Limb (tissue), 2 donors: ENCODE data around the gene CARS1.

Source experiments
- DNase-seq, 2 donors: peaks; one replicate each; pipeline ENCODE4 v3.0.0-alpha.2; 2016; ENCODE audit errors: extremely low spot score in 2 of 2

Gene CARS1

DNA sequence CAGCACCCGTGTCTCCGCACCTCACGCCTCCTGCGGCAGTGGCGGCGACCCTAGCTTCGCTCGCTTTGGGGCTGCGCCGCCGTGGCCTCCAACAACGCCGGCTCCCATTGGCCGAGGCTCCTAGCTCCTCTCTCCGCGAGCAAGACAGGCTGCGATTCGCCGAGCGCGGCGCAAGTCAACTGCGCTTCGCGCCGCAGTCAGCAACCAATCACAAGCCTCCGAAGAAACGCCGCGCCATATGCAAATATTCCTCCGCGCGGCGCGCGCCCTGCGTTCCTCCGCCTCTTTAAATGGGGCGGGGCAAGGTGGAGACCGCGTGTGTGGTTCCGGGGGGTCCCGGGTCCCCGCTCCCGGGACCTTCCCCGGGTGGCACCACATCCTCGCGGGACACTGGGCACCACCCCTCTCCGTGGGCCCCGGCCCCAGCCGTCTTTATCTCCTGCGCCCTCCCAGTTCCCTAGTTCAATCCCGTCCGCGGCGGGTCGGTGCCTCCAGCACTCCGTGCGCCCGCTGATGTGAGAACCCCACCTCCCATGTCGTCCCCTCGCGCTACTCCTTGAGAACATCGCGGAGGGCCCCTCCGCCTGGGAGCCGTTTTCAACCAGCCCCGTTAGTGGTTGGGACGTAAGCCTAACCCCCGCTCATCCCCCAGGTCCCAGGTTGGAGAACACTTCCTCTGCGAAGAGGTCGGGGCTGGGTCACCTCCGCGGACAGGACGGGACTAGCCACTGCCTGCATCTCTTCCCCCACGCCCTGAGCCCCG, 64.8 kb downstream of the CARS1 start, which contains the start of gene NAP1L4:
Gene NAP1L4, minus strand, starts transcription at position 96 of the 763 bp plus-strand sequence. CDS start 13,109 bp downstream, outside the sequence.
- DNase-seq, result peak; percentile 97

DNA sequence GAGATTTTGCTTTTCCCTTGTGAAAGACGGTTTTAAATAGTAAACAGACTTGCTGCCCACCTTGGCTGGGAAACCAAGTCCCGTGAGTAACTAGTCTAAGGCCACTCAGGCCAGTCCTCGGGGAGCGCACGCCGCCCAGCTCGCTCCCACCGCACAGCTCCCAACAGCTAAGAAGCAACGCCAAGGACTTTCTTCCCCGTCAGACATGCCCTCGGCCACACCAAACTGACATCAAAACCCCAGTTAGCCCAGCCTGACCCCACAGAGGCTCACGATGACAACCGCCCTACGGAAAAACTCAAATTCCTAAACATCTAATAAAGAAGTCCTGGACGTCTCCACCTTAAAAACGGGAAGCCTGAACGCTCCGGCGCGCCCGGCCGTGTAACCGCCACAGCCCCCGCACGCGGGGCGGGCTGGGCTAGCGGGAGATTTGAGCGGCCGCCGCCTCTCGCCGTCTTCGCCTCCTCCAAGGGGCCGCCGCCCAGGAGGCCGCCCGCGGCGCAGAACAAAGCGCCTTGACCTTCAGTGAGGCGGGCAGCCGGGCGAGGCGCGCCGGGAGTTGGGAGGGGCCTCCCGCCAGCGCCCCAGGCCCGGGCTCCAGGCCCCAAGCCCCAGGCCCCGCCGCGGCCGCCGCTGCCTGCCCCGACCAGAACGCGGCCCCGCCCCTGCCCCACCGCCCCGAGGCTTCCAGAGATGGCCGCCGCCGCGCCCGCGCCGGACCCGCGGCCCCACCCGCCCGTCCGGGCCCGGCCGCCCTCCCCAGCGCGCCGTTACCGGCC, 65.6 kb downstream of the CARS1 start:
- DNase-seq, result peak in 1 of 2 donors; percentile 18

DNA sequence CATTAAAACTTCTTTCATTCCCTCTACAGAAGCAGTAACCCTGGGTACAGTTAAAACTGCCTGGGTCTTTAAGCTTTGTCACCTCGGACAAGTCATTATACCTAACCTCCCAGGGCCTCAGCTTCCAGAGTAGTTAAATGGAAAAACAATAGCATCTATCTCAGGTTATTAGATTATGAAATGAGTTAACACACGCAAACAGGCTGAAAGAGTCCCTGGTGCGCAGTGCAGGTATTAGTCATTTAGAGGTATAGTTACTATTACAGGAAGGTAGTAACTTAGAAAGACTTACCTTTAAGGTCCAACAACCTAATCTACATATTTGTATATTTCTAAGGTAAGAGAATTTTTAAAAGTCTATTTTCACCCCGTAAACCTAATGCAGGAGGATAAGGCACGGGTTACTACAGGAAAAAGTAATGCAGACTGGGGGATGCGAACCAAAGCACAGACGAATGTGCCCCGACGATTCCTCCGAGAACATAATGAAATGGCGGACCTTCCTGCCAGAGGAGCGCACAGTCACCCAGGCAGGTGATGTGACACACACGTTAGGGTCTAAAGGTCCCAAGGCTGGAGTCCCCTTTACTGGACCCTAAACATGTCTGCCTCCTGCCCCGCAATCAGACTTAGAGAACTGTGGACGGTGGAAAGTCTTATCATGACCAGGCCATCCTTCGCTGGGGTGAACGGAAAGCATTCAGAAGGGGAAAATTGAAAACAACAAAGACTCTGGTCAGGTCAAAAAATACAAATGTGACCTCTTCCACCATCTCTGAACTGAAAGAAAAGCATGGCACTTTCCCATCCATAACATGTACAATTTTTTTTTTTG, 66.4 kb downstream of the CARS1 start:
- DNase-seq, result no peak

DNA sequence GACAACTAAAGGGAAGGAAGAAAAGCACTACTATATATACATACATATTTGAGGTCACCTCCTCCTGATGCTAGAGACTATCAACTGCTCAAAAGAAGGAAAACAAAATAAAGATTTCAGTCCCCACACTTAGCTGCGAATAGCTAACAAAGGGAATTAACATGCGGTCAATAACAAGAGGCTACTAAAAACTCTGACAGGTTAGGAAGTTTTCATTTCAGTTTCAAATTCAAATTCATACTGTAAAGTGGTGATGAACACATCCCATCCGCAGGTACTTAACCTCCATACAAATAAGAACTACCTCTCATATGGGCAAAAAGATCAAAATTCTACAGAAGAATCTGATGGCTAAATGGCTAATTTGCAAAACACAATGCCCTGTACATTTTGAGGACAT, 67.7 kb downstream of the CARS1 start:
- no peak for DNase-seq

DNA sequence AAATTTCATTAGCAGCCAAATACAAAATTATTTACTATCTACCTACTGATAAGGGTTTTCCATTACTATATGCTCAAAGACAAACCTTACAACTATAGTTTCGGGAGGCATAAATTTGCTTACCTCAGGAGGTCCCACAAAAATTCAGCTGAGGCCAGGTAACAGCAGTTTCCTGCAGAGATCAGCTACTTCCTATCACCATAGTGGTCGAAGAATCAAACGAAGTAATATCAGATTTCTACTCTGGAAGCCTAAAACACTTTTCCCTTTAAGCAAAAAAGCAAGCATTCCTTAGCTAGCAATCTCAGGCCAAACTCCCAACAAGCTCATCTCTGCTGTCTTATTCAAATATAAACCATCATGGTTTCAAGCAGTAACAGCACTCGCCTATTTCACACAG, 68.2 kb downstream of the CARS1 start:
- no peak for DNase-seq

DNA sequence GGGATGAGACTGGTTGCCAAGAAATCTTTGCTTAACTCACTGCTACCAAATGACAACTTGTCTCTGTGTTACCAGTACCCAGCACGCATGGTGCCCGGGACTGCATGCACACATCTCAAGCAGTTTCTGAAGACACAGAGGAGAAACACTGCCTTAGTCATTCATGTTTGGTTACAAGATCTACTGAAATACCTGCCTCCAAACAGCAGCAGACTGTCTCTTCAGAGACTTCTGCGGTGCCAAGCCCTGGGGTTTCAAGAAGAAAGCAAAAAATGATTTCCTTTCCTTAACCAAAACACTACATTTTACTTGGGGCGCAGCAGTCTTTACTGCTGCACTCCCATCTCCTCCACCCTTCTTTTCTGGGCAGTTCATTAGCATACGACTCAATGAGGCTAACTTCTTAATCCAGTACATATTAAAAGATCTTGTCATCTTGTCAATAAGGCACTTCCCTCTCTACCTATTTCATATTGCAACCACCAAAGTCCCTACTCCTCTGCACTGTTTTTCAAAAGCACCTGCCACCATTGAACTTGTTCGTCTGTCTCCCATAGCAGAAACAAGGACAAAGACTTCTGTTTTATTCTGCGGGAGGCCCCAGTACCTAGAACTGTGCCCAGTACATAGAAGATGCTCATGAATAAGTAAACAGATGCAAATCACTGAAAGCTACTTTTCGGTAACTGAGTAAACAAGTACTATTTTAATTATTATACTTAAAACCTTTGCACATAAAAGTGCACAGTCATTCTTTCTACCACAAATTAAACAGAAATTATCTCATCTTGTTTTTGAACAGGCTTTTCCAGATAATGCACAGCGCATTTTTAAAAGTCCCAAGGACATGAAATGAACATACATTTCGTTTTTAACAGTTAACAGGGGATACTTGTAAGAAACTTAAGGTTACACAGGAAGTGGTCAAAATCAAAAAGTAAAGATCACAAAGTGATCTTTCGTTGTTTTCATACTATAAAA, 69.1 kb downstream of the CARS1 start:
- DNase-seq, result no peak

DNA sequence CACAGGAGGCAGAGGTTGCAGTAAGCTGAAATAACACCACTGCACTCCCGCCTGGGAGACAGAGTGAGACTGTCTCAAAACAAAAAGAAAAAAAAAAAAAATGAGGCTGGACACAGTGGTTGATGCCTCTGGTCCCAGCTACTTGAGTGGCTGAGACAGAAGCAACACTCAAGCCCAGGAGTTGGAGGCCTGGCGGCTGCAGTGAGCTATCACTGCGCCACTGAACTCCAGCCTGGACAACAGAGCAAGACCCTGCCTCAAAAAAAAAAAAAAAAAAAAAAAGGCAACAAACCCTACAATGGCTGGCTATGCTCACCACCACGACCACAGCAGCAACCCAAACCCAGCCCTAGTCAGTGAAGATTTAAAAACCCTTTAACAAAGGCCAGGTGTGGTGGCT, 73.3 kb downstream of the CARS1 start:
- DNase-seq, result no peak

DNA sequence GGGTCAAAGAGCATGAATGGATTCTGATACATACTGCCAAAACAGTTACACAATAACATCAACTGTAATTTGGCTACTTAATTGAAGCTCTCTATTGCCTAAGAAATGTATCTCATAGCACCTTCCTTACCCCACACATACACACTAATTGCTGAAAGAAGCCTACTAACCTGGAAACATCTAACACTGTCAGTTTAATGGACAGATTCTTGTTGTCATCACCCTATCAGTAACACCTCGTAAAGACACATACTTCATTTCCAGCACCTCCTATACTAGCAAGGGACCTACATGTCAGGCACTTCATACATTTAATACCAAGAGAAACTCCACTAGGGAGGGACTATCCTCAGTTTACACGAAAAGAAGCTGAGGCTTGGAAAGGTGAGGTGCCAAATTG, 75.0 kb downstream of the CARS1 start:
- no peak for DNase-seq

DNA sequence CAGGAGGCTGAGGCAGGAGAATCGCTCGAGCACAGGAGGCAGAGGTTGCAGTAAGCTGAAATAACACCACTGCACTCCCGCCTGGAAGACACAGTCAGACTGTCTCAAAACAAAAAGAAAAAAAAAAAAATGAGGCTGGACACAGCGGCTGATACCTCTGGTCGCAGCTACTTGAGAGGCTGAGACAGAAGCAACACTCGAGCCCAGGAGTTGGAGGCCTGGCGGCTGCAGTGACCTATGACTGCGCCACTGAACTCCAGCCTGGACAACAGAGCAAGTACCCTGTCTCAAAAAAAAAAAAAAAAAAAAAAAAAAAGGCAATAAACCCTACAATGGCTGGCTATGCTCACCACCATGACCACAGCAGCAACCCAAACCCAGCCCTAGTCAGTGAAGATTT, 76.1 kb downstream of the CARS1 start:
- no peak for DNase-seq

DNA sequence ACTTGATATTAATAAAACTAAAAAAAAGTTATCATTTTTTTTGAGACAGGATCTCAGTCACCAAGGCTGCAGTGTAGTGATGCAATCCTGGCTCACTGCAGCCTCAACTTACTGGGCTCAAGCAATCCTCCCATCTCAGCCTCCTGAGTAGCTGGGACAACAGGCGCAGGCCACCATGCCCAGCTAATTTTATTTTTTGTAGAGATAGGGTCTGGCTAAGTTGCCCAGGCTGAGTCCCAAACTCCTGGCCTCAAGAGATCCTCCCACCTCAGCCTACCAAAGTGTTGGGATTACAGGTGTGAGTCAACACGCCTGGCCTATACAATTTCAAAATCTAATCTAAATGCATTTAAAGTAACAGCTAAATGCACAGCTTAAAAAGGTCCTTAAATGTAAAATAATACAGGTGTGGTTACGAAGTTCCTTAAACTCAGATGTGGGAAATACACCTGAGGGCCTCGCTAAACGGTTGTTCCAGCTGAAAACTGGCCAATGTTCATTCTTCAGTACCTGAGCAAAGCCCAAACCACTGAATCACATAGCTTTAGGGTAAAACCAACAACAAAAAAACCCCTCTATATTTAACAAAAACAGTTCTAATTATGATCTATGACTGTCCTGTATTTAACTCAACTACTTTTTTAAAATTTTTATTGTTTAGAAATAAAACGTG, 76.9 kb downstream of the CARS1 start:
- DNase-seq, result no peak

DNA sequence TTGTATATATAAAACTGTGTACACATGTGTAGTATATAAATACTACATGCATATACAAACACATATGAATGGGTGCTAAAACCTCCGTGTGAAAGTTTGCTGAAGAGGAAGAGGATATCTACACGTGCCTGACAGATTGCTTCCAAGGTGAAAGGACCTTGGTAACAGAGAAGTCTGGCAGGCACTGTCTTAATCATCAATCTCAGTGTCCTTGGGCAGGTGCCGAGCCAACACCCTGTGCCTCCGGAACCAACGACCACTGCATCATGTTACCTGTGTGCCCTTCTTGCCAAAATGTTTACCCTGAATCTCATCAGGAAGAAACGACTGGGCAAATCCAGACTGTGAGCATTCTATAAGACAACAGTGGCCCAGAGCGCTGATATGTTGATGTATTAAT, 80.1 kb downstream of the CARS1 start:
- no peak for DNase-seq

DNA sequence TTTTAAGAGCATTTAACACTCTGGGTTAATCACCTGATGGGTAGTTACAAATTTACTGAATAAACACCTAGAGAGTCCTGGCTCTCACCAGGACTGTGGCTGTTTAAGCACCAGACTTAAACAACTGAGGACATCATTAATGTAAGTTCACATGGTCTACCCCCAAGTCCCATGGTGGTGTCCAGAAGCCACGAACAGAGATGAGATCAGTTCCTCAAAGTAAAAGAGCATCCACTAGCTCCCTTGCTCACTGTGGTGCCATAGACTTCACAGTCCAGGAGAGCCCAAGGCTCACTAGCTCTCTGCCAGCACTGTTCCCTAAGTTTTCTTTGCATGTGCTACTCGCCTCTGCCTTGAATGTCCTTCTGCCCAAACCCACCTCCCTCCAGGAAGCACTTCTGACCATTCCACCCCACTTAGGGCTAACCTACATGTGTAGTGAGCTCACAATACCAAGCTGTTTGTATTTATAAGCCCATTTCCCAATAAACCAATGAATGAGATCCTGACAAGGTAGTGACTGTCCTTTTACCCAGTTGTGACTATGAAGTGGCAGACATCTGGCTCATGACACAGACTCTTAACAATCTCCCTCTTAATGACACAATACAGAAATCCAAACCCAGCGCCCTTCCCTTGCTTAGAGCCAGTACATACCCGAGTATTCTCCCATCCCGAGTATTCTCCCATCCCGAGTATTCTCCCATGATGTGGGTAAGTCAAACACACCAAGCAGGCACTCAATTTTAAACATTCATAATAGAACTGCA, 80.7 kb downstream of the CARS1 start:
- DNase-seq, result no peak

DNA sequence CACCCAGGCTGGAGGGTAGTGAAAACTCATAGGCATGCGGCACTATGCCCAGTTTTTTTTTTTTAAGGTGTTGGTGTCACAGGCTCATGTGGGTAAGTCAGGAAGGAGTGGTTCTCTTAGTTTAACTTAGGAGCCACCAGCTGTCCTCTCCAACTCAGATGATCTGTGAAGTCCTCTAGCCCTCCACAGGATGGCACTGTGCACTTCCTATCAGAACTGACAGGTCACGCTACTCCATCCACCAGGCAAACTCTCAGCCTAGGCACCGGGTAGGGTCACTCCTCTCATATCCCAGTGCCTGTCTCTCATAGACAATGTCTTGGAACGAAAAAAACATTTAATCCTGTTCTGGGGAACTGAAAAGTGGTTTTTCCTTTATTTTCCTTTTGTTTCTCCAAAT, 81.6 kb downstream of the CARS1 start:
- no peak for DNase-seq

DNA sequence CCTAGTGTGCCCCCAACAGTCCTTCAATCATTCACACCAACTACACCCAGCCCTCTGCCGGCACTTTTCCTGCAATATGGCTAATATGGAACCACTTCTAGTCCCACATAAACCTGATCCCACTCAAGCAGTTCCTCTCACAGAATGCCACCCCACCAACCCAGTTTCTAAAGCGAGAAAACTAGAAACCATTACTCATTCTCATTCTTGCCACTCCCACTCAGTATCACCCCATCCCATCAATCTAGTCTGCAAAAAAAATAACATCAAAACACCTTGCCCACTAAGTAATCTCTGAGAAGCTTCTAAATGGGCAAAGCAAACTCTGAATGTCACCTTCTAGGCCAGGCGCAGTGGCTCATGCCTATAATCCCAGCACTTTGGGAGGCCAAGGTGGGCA, 83.0 kb downstream of the CARS1 start:
- DNase-seq, result no peak

DNA sequence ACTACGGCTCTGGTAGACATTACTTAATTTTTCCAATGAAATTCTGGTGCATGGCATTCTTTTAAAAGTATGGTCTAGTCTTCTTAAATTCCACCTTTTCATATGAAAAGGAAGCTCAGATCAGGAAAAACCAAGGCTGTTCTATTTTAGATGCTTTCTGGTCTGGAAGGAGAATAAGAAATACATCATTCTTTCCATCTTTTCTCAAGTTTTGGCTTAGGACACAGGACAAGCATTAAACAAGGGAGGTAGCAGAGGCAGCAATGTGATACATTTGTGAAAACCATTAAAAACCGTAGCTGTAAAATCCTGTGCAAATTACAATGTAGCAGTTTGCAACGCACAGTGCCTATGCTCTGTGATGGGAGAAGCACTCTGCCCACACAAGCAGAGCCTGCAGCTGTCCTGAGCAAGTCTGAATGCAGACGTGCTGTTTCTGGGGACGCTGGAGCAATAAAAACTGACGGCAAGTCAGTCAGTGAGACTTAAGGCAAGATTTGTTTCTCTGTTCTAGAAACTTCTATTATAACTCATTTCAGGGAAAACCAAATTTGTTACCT, 88.8 kb downstream of the CARS1 start:
- DNase-seq, result no peak

DNA sequence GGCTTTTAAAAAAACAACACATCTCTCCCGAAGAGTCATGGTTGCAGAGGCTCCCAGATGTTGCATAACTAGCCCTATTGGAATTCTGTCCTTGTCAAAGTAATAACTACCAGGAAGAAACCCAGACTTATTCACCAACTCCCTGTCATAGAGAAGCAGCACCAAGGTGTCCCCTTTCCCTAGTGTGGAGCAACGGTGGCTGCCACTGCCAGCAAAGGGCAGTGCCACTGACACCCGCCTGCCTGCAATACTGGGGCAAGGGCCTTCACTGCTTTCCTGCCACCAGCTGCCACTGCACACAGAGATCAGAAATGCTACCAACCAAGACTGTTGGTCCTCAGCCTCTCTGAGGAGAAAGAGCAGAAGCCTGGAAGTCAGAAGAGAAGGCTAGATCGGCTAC, 92.4 kb downstream of the CARS1 start:
- DNase-seq, result no peak

DNA sequence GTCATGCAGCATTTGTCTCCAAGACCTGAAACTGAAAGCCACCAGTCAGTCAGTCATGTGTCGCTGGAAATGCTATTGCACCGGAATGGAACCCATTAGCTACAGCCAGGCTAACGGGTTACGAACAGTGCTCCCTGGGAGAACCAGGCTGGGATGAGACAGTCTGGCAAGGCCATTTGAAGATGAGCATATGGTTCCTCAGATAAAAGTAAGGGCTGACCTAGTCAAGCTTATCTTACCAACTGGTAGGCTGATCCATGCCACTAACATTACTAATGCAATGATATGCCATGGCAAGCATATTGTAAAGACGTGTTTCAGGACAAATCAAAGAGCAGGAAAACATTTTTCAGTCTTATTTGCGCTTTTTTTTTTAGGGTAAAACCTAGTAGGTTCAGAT, 93.5 kb downstream of the CARS1 start:
- no peak for DNase-seq

DNA sequence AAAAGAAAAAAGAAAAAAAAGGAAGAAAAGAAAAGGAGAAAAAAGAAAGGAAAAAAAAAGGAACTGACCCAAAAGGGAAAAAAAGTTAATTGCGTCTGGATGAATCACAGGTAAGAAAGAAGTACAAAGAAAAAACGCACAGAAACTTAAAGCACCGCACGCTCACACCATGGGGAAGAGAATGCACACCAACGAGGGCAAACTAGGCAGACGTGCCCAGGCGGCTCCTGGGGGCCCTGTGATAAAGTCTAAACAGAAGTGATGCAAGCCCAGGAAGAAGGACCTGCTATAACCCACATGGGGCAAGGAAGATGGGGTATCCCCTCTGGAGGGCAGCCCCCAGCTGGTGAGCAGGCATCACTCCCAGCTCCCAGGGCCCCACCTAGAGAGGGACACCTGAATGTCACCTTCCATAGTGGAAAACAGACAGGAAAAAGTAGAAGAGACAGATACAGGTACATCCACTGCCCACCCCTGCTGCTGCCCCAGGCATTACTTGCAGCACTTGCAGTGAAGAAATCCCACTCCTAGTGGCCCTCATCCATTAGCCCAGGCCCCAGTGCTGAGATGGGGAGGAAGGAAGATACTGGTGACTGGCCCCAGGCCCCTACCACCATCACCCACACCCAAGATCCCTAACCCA, 94.0 kb downstream of the CARS1 start:
- DNase-seq, result no peak

DNA sequence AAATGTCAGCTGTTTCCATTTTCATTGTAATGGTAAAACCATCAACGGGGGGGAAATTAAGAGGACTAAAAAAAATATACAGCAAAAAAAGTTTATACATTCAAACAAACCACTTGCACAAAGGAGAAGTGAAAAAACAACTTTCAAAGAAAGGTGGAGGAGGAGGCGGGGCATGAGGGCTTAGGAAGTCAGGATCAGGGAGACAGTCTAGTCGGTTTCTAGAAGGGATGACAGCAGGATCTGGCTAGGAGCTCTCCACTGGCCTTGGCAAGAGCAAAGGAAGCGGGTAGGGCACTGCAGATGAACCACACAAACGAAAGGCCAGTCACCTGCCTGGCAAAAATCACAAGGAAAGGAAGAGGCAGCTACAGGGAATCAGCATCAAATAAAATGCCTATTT, 96.1 kb downstream of the CARS1 start:
- DNase-seq, result no peak
